Left lung (tissue), 10 donors: ENCODE results near the gene DRICH1. TPM values are rescaled to one million over a fixed set of nuclear protein-coding genes. Genes with fewer than 3 reads are reported as not detected.
"Not testable (repeated sequence)": the region's sequence is repeated elsewhere in the genome, so short reads cannot be mapped to it uniquely, and the experiment has no call there.

Source experiments
- ATAC-seq: fragments of 200-7000 bp; cut with Tn5 transposase; one replicate; pipeline ENCODE4 v1.9.1; 2020; ENCODE audit warnings: moderate library complexity
- DNase-seq, 4 donors: peaks; one replicate each; pipeline ENCODE4 v3.0.0-alpha.2; 2013 to 2020
- H3K27ac ChIP-seq, 2 donors: fragments of 200-600 bp; sonication (generic) in 1 of 2; one replicate each; pipeline versions ENCODE4 v1.5.0 to v1.8.0; 2020 to 2021
- H3K27me3 ChIP-seq, 2 donors: fragments of 200-600 bp; sonication (generic) in 1 of 2; one replicate each; pipeline versions ENCODE4 v1.5.0 to v1.8.0; 2020 to 2021
- H3K36me3 ChIP-seq, 2 donors: fragments of 200-600 bp; sonication (generic) in 1 of 2; one replicate each; pipeline versions ENCODE4 v1.5.0 to v1.8.0; 2020 to 2021
- H3K4me1 ChIP-seq, 2 donors: fragments of 200-600 bp; one replicate each; pipeline ENCODE4 v1.8.0; 2021
- H3K4me3 ChIP-seq, 2 donors: fragments of 200-600 bp; sonication (generic) in 1 of 2; one replicate each; pipeline versions ENCODE4 v1.5.0 to v1.8.0; 2020 to 2021; ENCODE audit warnings: mild to moderate bottlenecking in 1 of 2
- H3K9me3 ChIP-seq, 2 donors: fragments of 200-600 bp; sonication (generic) in 1 of 2; one replicate each; pipeline versions ENCODE4 v1.5.0 to v1.8.0; 2020 to 2021
- intact Hi-C, 2 donors: fragments of 100-400 bp; cut with DNase I; formaldehyde crosslinking; loops; one replicate each; pipeline versions ENCODE4 v1.11.2 to v1.14.2; 2022
- polyA plus RNA-seq, 6 donors: library from polyadenylated mRNA; unstranded; fragments of 120-200 nt; gene quantifications; one replicate each; pipeline ENCODE4 v1.2.1, GENCODE V29; 2013; ENCODE audit not compliant: insufficient read length in 6 of 6
- total RNA-seq, 2 donors: library from RNA; stranded (reverse); fragmentation: NEBNext Ultra II Directional; extraction: Animal tissue kit (Norgen Biotek cat#: 25700); gene quantifications; one replicate each; pipeline ENCODE4 v1.2.1, GENCODE V29; 2021
- TF ChIP-seq, protein P1 (sequence below), 2 donors: fragments of 200-600 bp; sonication (generic) in 1 of 2; IDR thresholded peaks; one replicate each; pipeline versions ENCODE4 v1.5.0 to v1.8.0; 2021; ENCODE audit warnings: antibody characterized with exemption in 2 of 2
- donor health status: DM: no; HTN: yes; CAD: no.
- donor health status: DM: no; HTN: no; CAD: no.

DRICH1 gene
- total and polyA plus RNA-seq, 8 donors: 0.70 to 5.8 (median 2.9) TPM

DNA sequence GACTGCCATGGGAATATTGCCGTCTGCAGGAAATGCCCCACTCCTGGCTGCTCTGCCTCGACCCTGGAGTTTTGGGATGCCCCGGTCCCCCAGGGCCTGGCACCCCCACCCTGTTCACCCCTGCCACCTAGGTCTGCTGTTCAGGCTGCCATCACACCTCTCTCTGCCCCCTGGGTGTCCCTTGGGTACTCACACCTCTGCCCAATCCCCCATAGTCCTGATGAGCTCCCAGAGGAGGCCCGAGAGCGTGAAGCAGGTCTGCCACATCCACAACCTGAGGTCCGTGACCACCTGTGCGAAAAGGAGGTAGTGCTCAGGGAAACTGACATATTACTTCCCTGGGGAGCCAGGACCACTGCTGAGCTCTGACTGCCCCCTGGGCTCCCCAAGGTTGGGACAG, 20.2 kb upstream of the DRICH1 start:
- no peaks in the 10 kb centered on the region for H3K27me3 ChIP-seq
- no peaks in the 10 kb centered on the region for H3K4me1 ChIP-seq
- H3K36me3 ChIP-seq: peaks cover 0 to 48% of the 10 kb centered on the region in 2 donors
- intact Hi-C loops: no loop called here
- no peak overlapping the region for H3K4me3 ChIP-seq
- no peak for DNase-seq
- no peak overlapping the region for H3K27ac ChIP-seq
- no peak for ATAC-seq
- H3K9me3 ChIP-seq: no peaks in the 10 kb centered on the region
- TF ChIP-seq, protein P1, sequence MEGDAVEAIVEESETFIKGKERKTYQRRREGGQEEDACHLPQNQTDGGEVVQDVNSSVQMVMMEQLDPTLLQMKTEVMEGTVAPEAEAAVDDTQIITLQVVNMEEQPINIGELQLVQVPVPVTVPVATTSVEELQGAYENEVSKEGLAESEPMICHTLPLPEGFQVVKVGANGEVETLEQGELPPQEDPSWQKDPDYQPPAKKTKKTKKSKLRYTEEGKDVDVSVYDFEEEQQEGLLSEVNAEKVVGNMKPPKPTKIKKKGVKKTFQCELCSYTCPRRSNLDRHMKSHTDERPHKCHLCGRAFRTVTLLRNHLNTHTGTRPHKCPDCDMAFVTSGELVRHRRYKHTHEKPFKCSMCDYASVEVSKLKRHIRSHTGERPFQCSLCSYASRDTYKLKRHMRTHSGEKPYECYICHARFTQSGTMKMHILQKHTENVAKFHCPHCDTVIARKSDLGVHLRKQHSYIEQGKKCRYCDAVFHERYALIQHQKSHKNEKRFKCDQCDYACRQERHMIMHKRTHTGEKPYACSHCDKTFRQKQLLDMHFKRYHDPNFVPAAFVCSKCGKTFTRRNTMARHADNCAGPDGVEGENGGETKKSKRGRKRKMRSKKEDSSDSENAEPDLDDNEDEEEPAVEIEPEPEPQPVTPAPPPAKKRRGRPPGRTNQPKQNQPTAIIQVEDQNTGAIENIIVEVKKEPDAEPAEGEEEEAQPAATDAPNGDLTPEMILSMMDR (IDR thresholded peaks at IDR 0.05): no peak

DNA sequence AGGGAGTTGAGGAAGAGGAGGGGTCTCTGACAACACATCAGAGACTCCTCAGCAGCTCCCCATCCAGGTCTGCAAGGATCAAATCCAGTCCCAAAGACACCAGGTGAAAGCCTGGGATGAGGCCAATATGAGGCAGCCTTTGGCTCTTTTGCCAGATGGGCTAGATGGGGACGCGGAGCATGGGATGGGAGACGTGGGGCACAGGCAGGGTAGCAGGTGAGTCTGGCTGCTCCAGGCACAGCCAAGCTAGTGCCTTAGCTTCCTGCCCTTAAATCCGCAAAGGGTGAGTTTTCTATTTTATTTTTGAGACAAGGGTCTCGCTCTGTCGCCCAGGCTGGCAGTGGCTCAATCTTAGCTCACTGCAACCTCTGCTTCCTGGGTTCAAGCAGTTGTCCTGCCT, 19.6 kb upstream of the DRICH1 start:
- Histone ChIP-seq H3K4me1 (no peaks in the 10 kb centered on the region), H3K4me3 (no peak overlapping the region), H3K36me3 (peaks cover 0 to 47% of the 10 kb centered on the region in 2 donors), H3K9me3 (no peaks in the 10 kb centered on the region), H3K27me3 (no peaks in the 10 kb centered on the region), H3K27ac (no peak overlapping the region)
- TF ChIP-seq, protein P1 (IDR thresholded peaks at IDR 0.05): no peak
- no peak for DNase-seq
- intact Hi-C loops: no loop called here
- no peak for ATAC-seq

DNA sequence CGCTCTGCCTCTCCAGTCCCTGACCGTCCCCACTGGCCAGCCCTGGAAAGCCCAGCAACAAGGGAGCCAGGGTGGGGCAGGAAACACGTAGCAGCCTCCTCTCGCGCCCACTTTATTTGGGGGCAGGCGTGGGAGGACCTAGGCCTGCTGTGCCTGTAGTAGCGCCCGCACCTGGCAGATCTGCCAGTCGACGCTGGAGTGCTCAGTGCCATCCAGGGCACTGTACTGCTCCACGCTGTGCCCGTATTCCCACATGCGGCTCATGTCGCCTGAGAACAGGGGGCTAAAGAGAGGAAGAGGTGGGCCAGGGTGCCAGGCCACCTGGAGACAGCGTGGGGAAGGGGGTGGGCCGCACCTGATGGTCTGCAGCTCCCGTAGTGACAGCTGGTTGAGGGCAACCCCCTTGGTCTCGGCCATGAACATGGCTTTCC, 17.0 kb upstream of the DRICH1 start:
- H3K27me3 ChIP-seq: no peaks in the 10 kb centered on the region
- H3K36me3 ChIP-seq: peaks cover 0 to 33% of the 10 kb centered on the region in 2 donors
- no peak overlapping the region for H3K27ac ChIP-seq
- H3K9me3 ChIP-seq: no peaks in the 10 kb centered on the region
- DNase-seq (no peak), ATAC-seq (no peak)
- H3K4me3 ChIP-seq: no peak overlapping the region
- TF ChIP-seq, protein P1 (IDR thresholded peaks at IDR 0.05): no peak
- intact Hi-C loops: no loop called here
- no peaks in the 10 kb centered on the region for H3K4me1 ChIP-seq

DNA sequence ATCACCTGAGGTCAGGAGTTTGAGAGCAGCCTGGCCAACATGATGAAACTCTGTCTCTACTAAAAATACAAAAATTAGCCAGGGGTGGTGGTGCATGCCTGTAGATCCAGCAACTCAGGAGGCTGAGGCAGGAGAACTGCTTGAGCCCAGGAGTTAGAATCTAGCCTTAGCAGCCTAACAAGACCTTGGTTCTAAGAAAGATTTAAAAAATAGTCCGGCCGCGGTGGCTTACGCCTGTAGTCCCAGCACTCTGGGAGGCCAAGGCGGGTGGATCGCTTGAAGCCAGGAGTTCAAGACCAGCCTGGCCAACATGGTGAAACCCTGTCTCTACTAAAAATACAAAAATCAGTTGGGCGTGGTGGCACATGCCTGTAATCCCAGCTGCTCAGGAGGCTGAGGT, 14.4 kb upstream of the DRICH1 start:
- H3K27me3 ChIP-seq, H3K9me3 ChIP-seq, H3K4me1 ChIP-seq, H3K4me3 ChIP-seq, ATAC-seq, H3K27ac ChIP-seq, DNase-seq, intact Hi-C loops: not testable (repeated sequence)
- H3K36me3 ChIP-seq: peaks cover 0 to 18% of the 10 kb centered on the region in 2 donors

DNA sequence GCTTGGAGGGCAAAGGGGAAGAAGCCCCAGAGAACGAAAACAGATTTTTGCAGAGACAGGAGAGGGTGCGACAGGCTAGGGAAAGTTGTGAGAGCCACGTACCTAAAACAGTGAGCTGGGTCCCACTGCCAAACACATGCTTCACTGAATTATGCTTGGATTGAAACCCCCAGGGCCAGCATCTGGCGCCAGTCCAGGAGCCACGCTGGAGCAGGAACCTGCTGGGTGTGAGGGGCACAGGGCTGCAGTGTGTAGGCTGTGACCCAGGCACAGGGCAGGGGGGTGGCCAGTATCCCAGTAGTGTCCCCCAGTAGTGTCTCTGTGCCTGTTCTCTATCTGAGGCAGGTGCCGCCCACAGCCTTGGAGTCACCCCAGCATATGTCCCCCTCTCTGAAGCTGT, 8.1 kb upstream of the DRICH1 start:
- H3K9me3 ChIP-seq, ATAC-seq, H3K27ac ChIP-seq, DNase-seq, H3K4me1 ChIP-seq, H3K4me3 ChIP-seq, H3K27me3 ChIP-seq, intact Hi-C loops: not testable (repeated sequence)
- H3K36me3 ChIP-seq: peaks cover 0 to 22% of the 10 kb centered on the region in 2 donors

DNA sequence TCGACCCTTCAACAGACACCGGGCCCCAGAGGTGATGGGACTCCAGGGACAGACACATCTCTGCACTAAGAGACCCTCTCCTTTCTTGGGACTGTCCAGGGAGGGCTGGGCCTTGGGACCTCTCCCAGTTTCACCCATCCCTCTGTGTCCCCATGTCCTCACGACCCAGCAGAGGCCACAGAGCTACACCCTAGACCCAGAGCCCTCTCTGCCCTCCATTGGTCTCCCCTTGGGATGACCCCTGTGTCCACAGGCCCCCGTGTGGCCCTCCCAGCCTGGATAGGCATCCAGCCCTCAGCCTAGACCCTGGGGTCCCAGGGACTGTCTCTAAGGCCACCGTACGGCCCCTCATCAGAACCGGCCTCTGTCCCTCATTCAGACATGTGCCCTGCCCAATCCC, 7.5 kb upstream of the DRICH1 start:
- peaks cover 0 to 23% of the 10 kb centered on the region in 2 donors for H3K36me3 ChIP-seq
- intact Hi-C loops: no loop called here
- TF ChIP-seq, protein P1 (IDR thresholded peaks at IDR 0.05): no peak
- no peak for DNase-seq
- ATAC-seq: no peak
- H3K27me3 ChIP-seq: no peaks in the 10 kb centered on the region
- no peaks in the 10 kb centered on the region for H3K9me3 ChIP-seq
- H3K4me1 ChIP-seq: no peaks in the 10 kb centered on the region
- H3K27ac ChIP-seq: no peak overlapping the region
- H3K4me3 ChIP-seq: no peak overlapping the region
